Calu3 (cell line): ENCODE measurements around the gene HBZ. TPM values are rescaled to one million over a fixed set of nuclear protein-coding genes. Genes with fewer than 3 reads are reported as not detected.
A peak's percentile ranks its signal among the peaks of the same experiment; 100 is the strongest.
"Not testable (repeated sequence)": the region's sequence is repeated elsewhere in the genome, so short reads cannot be mapped to it uniquely, and the experiment has no call there.

Source experiments
- BruUV-seq: library from RNA; stranded (reverse); fragments of 400-500 nt; replicated peaks from 2 replicates; lab custom pipeline; 2021; lab: Mats Ljungman, UMichigan
- CTCF ChIA-PET: fragments of 300-600 bp; sonication (Branson Sonifier 250); formaldehyde crosslinking; loops from one replicate; lab custom pipeline; 2022; ENCODE audit warnings: antibody characterized with exemption; lab: Charles Lee
- DNase-seq: peaks from one replicate; pipeline ENCODE4 v3.0.0; 2022
- H3K27ac Mint-ChIP-seq: one replicate; pipeline ENCODE4 v1.8.0; 2022; ENCODE audit warnings: mixed read lengths; ENCODE audit not compliant: unreplicated experiment
- H3K27me3 Mint-ChIP-seq: one replicate; pipeline ENCODE4 v1.8.0; 2022; ENCODE audit warnings: mixed read lengths; ENCODE audit not compliant: unreplicated experiment
- H3K36me3 Mint-ChIP-seq: one replicate; pipeline ENCODE4 v1.8.0; 2022; ENCODE audit warnings: mild to moderate bottlenecking, moderate library complexity, mixed read lengths; ENCODE audit not compliant: insufficient read depth, unreplicated experiment
- H3K4me1 Mint-ChIP-seq: one replicate; pipeline ENCODE4 v1.8.0; 2022; ENCODE audit warnings: mild to moderate bottlenecking, low read depth, mixed read lengths; ENCODE audit not compliant: unreplicated experiment
- H3K4me3 Mint-ChIP-seq: one replicate; pipeline ENCODE4 v1.8.0; 2022; ENCODE audit warnings: mild to moderate bottlenecking, low read depth, moderate library complexity, mixed read lengths; ENCODE audit not compliant: unreplicated experiment
- H3K9me3 Mint-ChIP-seq: one replicate; pipeline ENCODE4 v1.8.0; 2022; ENCODE audit warnings: low read depth, mixed read lengths; ENCODE audit not compliant: unreplicated experiment
- CTCF ChIP-seq: fragments of 200-600 bp; IDR thresholded peaks from one replicate; pipeline ENCODE4 v1.8.0; 2022; ENCODE audit warnings: antibody characterized with exemption; ENCODE audit not compliant: unreplicated experiment
- intact Hi-C: fragments of 100-400 bp; cut with micrococcal nuclease; formaldehyde crosslinking; loops from one replicate; pipeline ENCODE4 v1.10.0; 2022; ENCODE audit not compliant: unreplicated experiment
- total RNA-seq: library from RNA; stranded (reverse); gene quantifications from 2 replicates; pipeline ENCODE4 v1.2.3, GENCODE V29; 2022

The HBZ gene
- total RNA-seq, 1 experiment from 2014 or later, result not detected

- Mint-ChIP-seq H3K27me3 (peaks cover 76% of the 10 kb centered on the region), H3K4me1 (peaks cover 20% of the 10 kb centered on the region), H3K9me3 (no peaks in the 10 kb centered on the region), H3K4me3 (no peak overlapping the region), H3K36me3 (peaks cover 14% of the 10 kb centered on the region), H3K27ac (no peak overlapping the region)
- no TSS peak for BruUV-seq
- CTCF ChIA-PET, result interaction anchor here (0.8 kb wide), 1 partner anchor 9 kb away, joined by 3 read pairs; no protein-coding TSS in a partner anchor
- intact Hi-C loops, result no loop called here
- DNase-seq, result no peak
- TF ChIP-seq CTCF, result no peak
Measured at GRCh38 chr16:168424-168823, 16.0 kb downstream of the HBZ start.

GRCh38 chr16:169014-169413 is 16.6 kb downstream of the HBZ start:
- Mint-ChIP-seq H3K9me3 (no peaks in the 10 kb centered on the region), H3K4me3 (no peak overlapping the region), H3K27ac (no peak overlapping the region), H3K4me1 (peaks cover 20% of the 10 kb centered on the region), H3K36me3 (peaks cover 16% of the 10 kb centered on the region), H3K27me3 (peaks cover 82% of the 10 kb centered on the region)
- intact Hi-C loops, result no loop called here
- CTCF ChIA-PET, result no interaction called here
- no peak for TF ChIP-seq CTCF
- BruUV-seq, result no TSS peak
- DNase-seq, result no peak

- H3K27ac Mint-ChIP-seq, H3K4me3 Mint-ChIP-seq, H3K9me3 Mint-ChIP-seq, intact Hi-C loops, CTCF ChIA-PET, BruUV-seq: not testable (repeated sequence)
- peaks cover 92% of the 10 kb centered on the region for H3K27me3 Mint-ChIP-seq
- H3K4me1 Mint-ChIP-seq, result peaks cover 20% of the 10 kb centered on the region
- peaks cover 16% of the 10 kb centered on the region for H3K36me3 Mint-ChIP-seq
- DNase-seq, result peak; percentile 30
Measured at GRCh38 chr16:170088-170507, 17.7 kb downstream of the HBZ start.

GRCh38 chr16:170788-171187 is 18.3 kb downstream of the HBZ start:
- CTCF ChIA-PET, result no interaction called here
- peaks cover 20% of the 10 kb centered on the region for H3K4me1 Mint-ChIP-seq
- DNase-seq, result no peak
- no peak for TF ChIP-seq CTCF
- no peaks in the 10 kb centered on the region for H3K9me3 Mint-ChIP-seq
- H3K27ac Mint-ChIP-seq, result peak overlapping the region; percentile 14
- H3K4me3 Mint-ChIP-seq, result no peak overlapping the region
- H3K36me3 Mint-ChIP-seq, result peaks cover 16% of the 10 kb centered on the region
- intact Hi-C loops, result no loop called here
- BruUV-seq, result no TSS peak
- H3K27me3 Mint-ChIP-seq, result peaks cover 92% of the 10 kb centered on the region

- DNase-seq, intact Hi-C loops, CTCF ChIA-PET, BruUV-seq, H3K27ac Mint-ChIP-seq, H3K9me3 Mint-ChIP-seq: not testable (repeated sequence)
- H3K4me1 Mint-ChIP-seq, result peaks cover 20% of the 10 kb centered on the region
- peaks cover 16% of the 10 kb centered on the region for H3K36me3 Mint-ChIP-seq
- peaks cover 84% of the 10 kb centered on the region for H3K27me3 Mint-ChIP-seq
- H3K4me3 Mint-ChIP-seq, result peak within 1 kb of the TSS; percentile 50
Measured at GRCh38 chr16:172374-172941, 20.0 kb downstream of the HBZ start, which contains the start of gene HBA2. HBA2 (plus strand) TSS chr16:172876; CDS start chr16:172913, 37 bp downstream.

GRCh38 chr16:173211-173854 is 20.9 kb downstream of the HBZ start:
- H3K4me1 Mint-ChIP-seq, result peaks cover 19% of the 10 kb centered on the region
- H3K27ac Mint-ChIP-seq, BruUV-seq, CTCF ChIA-PET, H3K9me3 Mint-ChIP-seq, DNase-seq, intact Hi-C loops: not testable (repeated sequence)
- H3K27me3 Mint-ChIP-seq, result peaks cover 88% of the 10 kb centered on the region
- peaks cover 19% of the 10 kb centered on the region for H3K36me3 Mint-ChIP-seq
- H3K4me3 Mint-ChIP-seq, result peak overlapping the region; percentile 50

- H3K27ac Mint-ChIP-seq, intact Hi-C loops, H3K9me3 Mint-ChIP-seq, DNase-seq, BruUV-seq: not testable (repeated sequence)
- Mint-ChIP-seq H3K36me3 (peaks cover 15% of the 10 kb centered on the region), H3K27me3 (peaks cover 85% of the 10 kb centered on the region), H3K4me3 (peak overlapping the region; percentile 50), H3K4me1 (peaks cover 11% of the 10 kb centered on the region)
- CTCF ChIA-PET, result interaction anchor here (1.7 kb wide), 1 partner anchor 188 kb away, joined by 6 read pairs; no protein-coding TSS in a partner anchor
Measured at GRCh38 chr16:173928-174769, 21.7 kb downstream of the HBZ start.
